Measurements from ENCODE around the gene ANKS1B.

DNA sequence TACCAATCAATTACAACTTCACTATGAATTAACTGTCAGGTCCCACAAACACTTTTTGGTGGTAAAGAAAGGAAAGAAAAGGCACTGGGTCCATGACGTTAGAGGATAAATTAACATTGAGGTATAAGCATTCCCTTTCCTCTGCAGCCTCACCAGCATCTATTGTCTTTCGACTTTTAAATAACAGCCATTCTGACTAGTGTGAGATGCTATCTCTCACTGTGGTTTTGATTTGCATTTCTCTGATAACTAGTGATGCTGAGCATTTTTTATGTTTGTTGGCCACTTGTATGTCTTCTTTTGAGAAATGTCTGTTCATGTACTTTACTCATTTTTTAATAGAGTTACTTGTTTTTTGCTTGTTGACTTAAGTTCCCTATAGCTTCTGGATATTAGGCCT, 9.4 kb downstream of the ANKS1B start:
- TF ChIP-seq, protein P1, sequence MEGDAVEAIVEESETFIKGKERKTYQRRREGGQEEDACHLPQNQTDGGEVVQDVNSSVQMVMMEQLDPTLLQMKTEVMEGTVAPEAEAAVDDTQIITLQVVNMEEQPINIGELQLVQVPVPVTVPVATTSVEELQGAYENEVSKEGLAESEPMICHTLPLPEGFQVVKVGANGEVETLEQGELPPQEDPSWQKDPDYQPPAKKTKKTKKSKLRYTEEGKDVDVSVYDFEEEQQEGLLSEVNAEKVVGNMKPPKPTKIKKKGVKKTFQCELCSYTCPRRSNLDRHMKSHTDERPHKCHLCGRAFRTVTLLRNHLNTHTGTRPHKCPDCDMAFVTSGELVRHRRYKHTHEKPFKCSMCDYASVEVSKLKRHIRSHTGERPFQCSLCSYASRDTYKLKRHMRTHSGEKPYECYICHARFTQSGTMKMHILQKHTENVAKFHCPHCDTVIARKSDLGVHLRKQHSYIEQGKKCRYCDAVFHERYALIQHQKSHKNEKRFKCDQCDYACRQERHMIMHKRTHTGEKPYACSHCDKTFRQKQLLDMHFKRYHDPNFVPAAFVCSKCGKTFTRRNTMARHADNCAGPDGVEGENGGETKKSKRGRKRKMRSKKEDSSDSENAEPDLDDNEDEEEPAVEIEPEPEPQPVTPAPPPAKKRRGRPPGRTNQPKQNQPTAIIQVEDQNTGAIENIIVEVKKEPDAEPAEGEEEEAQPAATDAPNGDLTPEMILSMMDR (IDR thresholded peaks at IDR 0.05), result no peak
- TF ChIP-seq POLR2A (IDR thresholded peaks at IDR 0.05), result no peak
